Mesenchymal stem cell (in vitro differentiated cells and primary cell): ENCODE results near the gene TUBA4A.

Source experiments
- DNase-seq: peaks from one replicate; pipeline ENCODE4 v3.0.0-alpha.2; 2013
- H2AFZ ChIP-seq: one replicate; pipeline ENCODE4 v1.6.1; 2013; ENCODE audit warnings: low read depth, mild to moderate bottlenecking, control low read depth, inconsistent platforms, low read length, moderate library complexity
- H2AK5ac ChIP-seq: 2 replicates; pipeline ENCODE4 v1.6.1; 2013; ENCODE audit warnings: low read length, moderate library complexity, mild to moderate bottlenecking, inconsistent platforms; ENCODE audit not compliant: severe bottlenecking
- H2BK120ac ChIP-seq: one replicate; pipeline ENCODE4 v1.6.1; 2013; ENCODE audit warnings: low read depth, mild to moderate bottlenecking, inconsistent platforms, low read length, moderate library complexity
- H2BK12ac ChIP-seq, 2 experiments: one replicate each; pipeline ENCODE4 v1.6.1; 2013; ENCODE audit warnings: inconsistent platforms in 2 of 2, low read length in 2 of 2, mild to moderate bottlenecking in 2 of 2, moderate library complexity in 2 of 2, control low read depth in 1 of 2
- H2BK15ac ChIP-seq: one replicate; pipeline ENCODE4 v1.6.1; 2013; ENCODE audit warnings: mild to moderate bottlenecking, low read depth, inconsistent platforms; ENCODE audit not compliant: poor library complexity, severe bottlenecking
- H2BK5ac ChIP-seq: 2 replicates; pipeline ENCODE4 v1.6.1; 2013; ENCODE audit warnings: low read depth, mild to moderate bottlenecking, low read length, control low read depth, inconsistent platforms; ENCODE audit not compliant: poor library complexity, severe bottlenecking
- H3K14ac ChIP-seq, 2 experiments: one replicate each; pipeline ENCODE4 v1.6.1; 2013; ENCODE audit warnings: inconsistent platforms in 2 of 2, low read length in 2 of 2, control low read depth in 1 of 2, mild to moderate bottlenecking in 1 of 2, moderate library complexity in 1 of 2
- H3K18ac ChIP-seq, 2 experiments: one replicate each; pipeline ENCODE4 v1.6.1; 2013; ENCODE audit warnings: inconsistent platforms in 2 of 2, low read length in 2 of 2, control low read depth in 1 of 2, low read depth in 1 of 2, mild to moderate bottlenecking in 1 of 2
- H3K23ac ChIP-seq, 2 experiments: one replicate each; pipeline ENCODE4 v1.6.1; 2013; ENCODE audit warnings: inconsistent platforms in 2 of 2, low read length in 2 of 2, mild to moderate bottlenecking in 2 of 2, moderate library complexity in 2 of 2, control low read depth in 1 of 2
- H3K27ac ChIP-seq: 2 replicates; pipeline ENCODE4 v1.5.1; 2013; ENCODE audit warnings: mild to moderate bottlenecking, moderate library complexity, low read length, control low read depth, inconsistent platforms; ENCODE audit not compliant: poor library complexity, severe bottlenecking
- H3K27me3 ChIP-seq, 2 experiments: 2 replicates each; pipeline versions ENCODE4 v1.6.1 to v1.7.0; 2013; ENCODE audit warnings: low read length in 2 of 2, mild to moderate bottlenecking in 2 of 2, moderate library complexity in 2 of 2, control low read depth in 1 of 2, inconsistent platforms in 1 of 2; ENCODE audit not compliant: control insufficient read depth in 1 of 2, insufficient read depth in 1 of 2
- H3K36me3 ChIP-seq, 2 experiments: 2 replicates each; pipeline versions ENCODE4 v1.6.1 to v1.7.0; 2013; ENCODE audit warnings: low read length in 2 of 2, control low read depth in 1 of 2, inconsistent platforms in 1 of 2, low read depth in 1 of 2, mild to moderate bottlenecking in 1 of 2; ENCODE audit not compliant: insufficient read depth in 2 of 2, control insufficient read depth in 1 of 2
- H3K4ac ChIP-seq, 2 experiments: one replicate each; pipeline ENCODE4 v1.6.1; 2013; ENCODE audit warnings: inconsistent platforms in 2 of 2, low read length in 2 of 2, mild to moderate bottlenecking in 2 of 2, moderate library complexity in 2 of 2, control low read depth in 1 of 2, low read depth in 1 of 2
- H3K4me1 ChIP-seq: 2 replicates; pipeline ENCODE4 v1.6.1; 2013; ENCODE audit warnings: low read depth, low read length, control low read depth; ENCODE audit not compliant: control insufficient read depth, insufficient read depth
- H3K4me2 ChIP-seq: 2 replicates; pipeline ENCODE4 v1.6.1; 2013; ENCODE audit warnings: low read length, mild to moderate bottlenecking, inconsistent platforms; ENCODE audit not compliant: poor library complexity, severe bottlenecking
- H3K4me3 ChIP-seq, 2 experiments: 2 replicates each; pipeline versions ENCODE4 v1.5.1 to v1.7.0; 2013; ENCODE audit warnings: low read length in 2 of 2, mild to moderate bottlenecking in 2 of 2, control low read depth in 1 of 2, low read depth in 1 of 2; ENCODE audit not compliant: insufficient read depth in 1 of 2
- H3K79me1 ChIP-seq: replicated peaks from 2 replicates; pipeline ENCODE4 v1.6.1; 2013; ENCODE audit warnings: mild to moderate bottlenecking, control low read depth, low read length, inconsistent platforms; ENCODE audit not compliant: poor library complexity, severe bottlenecking
- H3K9ac ChIP-seq: 2 replicates; pipeline ENCODE4 v1.7.0; 2013; ENCODE audit warnings: mild to moderate bottlenecking, low read length, moderate library complexity
- H3K9me3 ChIP-seq: 2 replicates; pipeline ENCODE4 v1.7.0; 2013; ENCODE audit warnings: mild to moderate bottlenecking, low read length; ENCODE audit not compliant: control insufficient read depth
- H4K8ac ChIP-seq: one replicate; pipeline ENCODE4 v1.6.1; 2013; ENCODE audit warnings: inconsistent platforms, mild to moderate bottlenecking, low read length, moderate library complexity
- H4K91ac ChIP-seq: one replicate; pipeline ENCODE4 v1.6.1; 2013; ENCODE audit warnings: mild to moderate bottlenecking, low read length, inconsistent platforms
- WGBS: methylation state at CpG from one replicate; pipeline ENCODE4 v1.1.7; 2013; ENCODE audit warnings: mixed read lengths; 5-methylcytosine and 5-hydroxymethylcytosine counted together

Gene TUBA4A

DNA sequence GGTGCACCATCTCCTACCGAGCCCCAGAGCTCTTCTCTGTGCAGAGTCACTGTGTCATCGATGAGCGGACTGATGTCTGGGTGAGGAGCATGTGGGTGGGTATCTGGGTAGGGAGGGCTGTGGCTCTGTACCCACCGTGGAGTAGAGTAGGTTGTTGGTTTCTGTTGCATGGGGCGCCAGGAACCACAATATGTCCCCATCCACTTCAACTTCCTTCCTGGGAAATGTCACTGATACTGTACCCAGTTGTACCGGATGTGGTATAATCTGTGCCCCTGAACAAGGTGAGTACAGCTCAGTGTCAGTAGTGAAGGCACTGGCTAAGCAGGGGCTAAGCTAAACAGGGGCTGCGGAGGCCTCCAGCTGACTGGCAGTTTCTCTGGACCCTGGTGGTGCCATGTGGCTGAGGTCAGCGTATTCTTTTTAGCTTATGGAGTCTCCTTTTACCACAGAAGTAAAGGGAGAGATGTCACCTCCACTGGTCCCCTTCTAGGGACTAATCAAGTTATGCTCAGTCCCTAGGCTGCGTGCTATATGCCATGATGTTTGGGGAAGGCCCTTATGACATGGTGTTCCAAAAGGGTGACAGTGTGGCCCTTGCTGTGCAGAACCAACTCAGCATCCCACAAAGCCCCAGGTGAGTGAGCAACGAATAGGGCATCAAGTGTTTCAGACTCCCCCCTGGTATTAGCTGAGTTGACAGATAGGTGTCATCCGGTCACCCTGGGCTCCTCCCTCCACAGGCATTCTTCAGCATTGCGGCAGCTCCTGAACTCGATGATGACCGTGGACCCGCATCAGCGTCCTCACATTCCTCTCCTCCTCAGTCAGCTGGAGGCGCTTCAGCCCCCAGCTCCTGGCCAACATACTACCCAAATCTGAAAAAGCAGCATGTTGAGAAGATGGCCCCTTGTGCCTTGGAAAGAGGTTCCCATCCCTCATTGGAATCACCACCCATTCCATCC is 5.8 kb downstream of the TUBA4A start:
- Histone ChIP-seq H3K23ac (no peak overlapping the region), H3K9me3 (no peaks in the 10 kb centered on the region), H3K79me1 (peaks cover 18% of the 10 kb centered on the region), H3K14ac (no peak overlapping the region), H4K91ac (no peak overlapping the region), H2BK5ac (no peak overlapping the region), H2BK120ac (no peak overlapping the region), H3K4me3 (no peak overlapping the region), H3K27me3 (no peaks in the 10 kb centered on the region), H3K4me1 (peaks cover 55% of the 10 kb centered on the region), H2AK5ac (peak overlapping the region; percentile 95), H2BK15ac (no peak overlapping the region), H3K27ac (peak overlapping the region; percentile 99), H3K36me3 (peaks cover 32 to 33% of the 10 kb centered on the region in 2 experiments), H4K8ac (no peak overlapping the region), H3K18ac (no peak overlapping the region), H3K4me2 (no peak overlapping the region), H3K4ac (no peak overlapping the region), H2BK12ac (peak overlapping the region in 1 of 2 experiments; percentile 2), H3K9ac (no peak overlapping the region), H2AFZ (no peak overlapping the region)
- no peak for DNase-seq
- 95% methylated on average over 14 of the region's 17 CpGs for WGBS

DNA sequence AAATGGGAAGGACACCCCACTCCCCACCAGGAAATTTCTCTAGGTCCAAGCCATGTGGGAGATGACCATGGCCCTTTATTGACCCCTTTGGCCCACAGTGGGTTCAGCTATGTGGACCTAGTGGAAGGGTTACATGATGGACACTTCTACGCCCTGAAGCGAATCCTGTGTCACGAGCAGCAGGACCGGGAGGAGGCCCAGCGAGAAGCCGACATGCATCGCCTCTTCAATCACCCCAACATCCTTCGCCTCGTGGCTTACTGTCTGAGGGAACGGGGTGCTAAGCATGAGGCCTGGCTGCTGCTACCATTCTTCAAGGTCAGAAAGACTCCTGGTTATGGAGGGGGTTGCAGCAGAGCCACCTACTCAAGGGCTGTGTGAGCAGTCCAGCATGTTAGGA is 7.2 kb downstream of the TUBA4A start:
- Histone ChIP-seq H4K8ac (no peak overlapping the region), H3K9ac (peak overlapping the region; percentile 99), H4K91ac (no peak overlapping the region), H3K4me1 (peaks cover 42% of the 10 kb centered on the region), H3K23ac (no peak overlapping the region), H3K27ac (no peak overlapping the region), H3K27me3 (no peaks in the 10 kb centered on the region), H2AK5ac (peak overlapping the region; percentile 33), H3K4ac (no peak overlapping the region), H2AFZ (no peak overlapping the region), H3K36me3 (peaks cover 33 to 35% of the 10 kb centered on the region in 2 experiments), H2BK15ac (no peak overlapping the region), H2BK12ac (no peak overlapping the region), H3K9me3 (no peaks in the 10 kb centered on the region), H3K4me2 (peak overlapping the region; percentile 81), H3K14ac (no peak overlapping the region), H3K4me3 (peak overlapping the region in 1 of 2 experiments; percentile 96), H3K79me1 (peaks cover 18% of the 10 kb centered on the region), H3K18ac (no peak overlapping the region), H2BK120ac (no peak overlapping the region), H2BK5ac (no peak overlapping the region)
- no peak for DNase-seq
- 98% methylated on average over 10 of the region's 10 CpGs for WGBS

DNA sequence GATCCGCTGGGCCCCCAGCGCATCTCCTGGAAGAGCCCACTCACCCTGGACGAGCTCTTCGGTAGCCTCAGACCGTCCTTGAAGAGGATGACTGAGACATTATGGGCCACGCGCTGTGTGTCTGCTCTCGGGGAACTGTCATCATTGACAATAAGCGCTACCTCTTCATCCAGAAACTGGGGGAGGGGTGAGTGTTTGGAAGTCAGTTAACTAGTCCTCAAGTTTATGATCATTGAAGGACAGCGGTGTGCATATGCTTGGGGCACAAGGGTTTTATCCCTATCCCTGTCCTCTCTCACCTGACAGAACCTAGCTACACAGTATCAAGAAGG is 7.9 kb downstream of the TUBA4A start:
- Histone ChIP-seq H3K18ac (peak overlapping the region in 1 of 2 experiments; percentile 88), H3K27me3 (no peaks in the 10 kb centered on the region)

DNA sequence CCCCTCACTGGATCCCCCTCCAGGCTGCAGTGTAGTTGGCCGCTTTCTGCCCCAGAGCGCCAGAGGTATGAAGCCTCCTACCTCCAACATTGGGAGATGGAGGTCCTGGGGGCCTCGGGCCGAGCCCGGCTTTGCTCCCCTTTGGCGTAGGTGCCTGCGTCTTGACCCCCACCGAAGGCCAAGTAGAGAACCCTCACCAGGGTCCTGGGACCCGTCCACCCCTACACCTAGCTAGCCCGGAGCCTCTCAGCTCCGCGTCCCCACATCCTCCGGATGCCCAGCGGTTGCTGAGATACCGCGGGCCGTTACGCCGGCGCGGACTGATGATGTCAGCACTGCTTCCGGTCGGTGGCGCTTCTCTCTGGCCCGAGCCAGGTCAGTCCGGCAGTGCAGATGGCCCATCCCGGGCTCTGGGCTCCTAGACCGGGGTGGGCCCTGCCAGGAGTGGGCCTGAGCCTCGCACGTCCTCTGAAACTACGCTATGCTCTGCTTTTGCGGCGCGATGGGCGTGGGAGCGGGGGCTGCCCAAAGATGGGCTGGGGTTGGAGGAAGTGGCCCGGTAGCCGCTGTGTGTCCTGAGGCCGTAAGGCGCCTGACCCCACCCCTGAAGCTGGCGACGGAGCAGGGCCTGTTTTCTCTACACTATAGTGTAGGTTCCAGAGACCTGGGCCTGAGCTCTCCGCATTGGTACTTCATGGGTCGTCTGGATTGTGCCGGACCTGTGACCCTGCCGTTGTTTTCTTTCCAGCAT is 8.4 kb downstream of the TUBA4A start, which contains the start of the genes GLB1L and STK16:
Gene GLB1L, minus strand, starts transcription at position 297 of the 751 bp plus-strand sequence. CDS start 1,871 bp downstream, outside the sequence.
Gene STK16, plus strand, starts transcription at position 332 of the 751 bp plus-strand sequence. CDS start 521 bp downstream, outside the sequence.
- Histone ChIP-seq H3K4me2 (peak within 1 kb of the TSS; percentile 87), H4K91ac (peak within 1 kb of the TSS; percentile 95), H3K9me3 (no peaks in the 10 kb centered on the region), H3K14ac (peak within 1 kb of the TSS in 1 of 2 experiments; percentile 90), H3K4me3 (peak within 1 kb of the TSS; percentile 75 to 96), H2BK15ac (no peak within 1 kb of the TSS), H3K79me1 (peaks cover 16% of the 10 kb centered on the region), H3K4ac (peak within 1 kb of the TSS; percentile 92 to 93), H3K9ac (peak within 1 kb of the TSS; percentile 99), H3K4me1 (peaks cover 30% of the 10 kb centered on the region), H3K27me3 (no peaks in the 10 kb centered on the region), H2BK5ac (peak within 1 kb of the TSS; percentile 59), H3K36me3 (peaks cover 21 to 38% of the 10 kb centered on the region in 2 experiments), H2AFZ (peak within 1 kb of the TSS; percentile 74), H2AK5ac (peak within 1 kb of the TSS; percentile 10), H2BK120ac (peak within 1 kb of the TSS; percentile 11), H4K8ac (peak within 1 kb of the TSS; percentile 100), H2BK12ac (no peak within 1 kb of the TSS), H3K23ac (peak within 1 kb of the TSS in 1 of 2 experiments; percentile 48), H3K27ac (peak within 1 kb of the TSS; percentile 76), H3K18ac (peak within 1 kb of the TSS; percentile 88 to 98)
- peak; percentile 95 for DNase-seq
- WGBS: 3% methylated on average over 46 of the region's 46 CpGs

More for the DNA sequence above, 7.9 kb downstream of the TUBA4A start:
- peak overlapping the region; percentile 81 for H3K4me2 ChIP-seq
- peak overlapping the region; percentile 59 for H2BK5ac ChIP-seq
- no peaks in the 10 kb centered on the region for H3K9me3 ChIP-seq
- H2BK120ac ChIP-seq: peak overlapping the region; percentile 11
- H3K23ac ChIP-seq: no peak overlapping the region
- H3K4ac ChIP-seq: peak overlapping the region; percentile 92 to 93
- peaks cover 27 to 38% of the 10 kb centered on the region in 2 experiments for H3K36me3 ChIP-seq
- H3K9ac ChIP-seq: peak overlapping the region; percentile 99
- H3K27ac ChIP-seq: peak overlapping the region; percentile 76
- no peak overlapping the region for H2AFZ ChIP-seq
- H3K79me1 ChIP-seq: peaks cover 18% of the 10 kb centered on the region
- H2BK12ac ChIP-seq: no peak overlapping the region
- no peak overlapping the region for H2BK15ac ChIP-seq
- no peak for DNase-seq
- H4K8ac ChIP-seq: peak overlapping the region; percentile 100
- no peak overlapping the region for H3K14ac ChIP-seq
- H3K4me3 ChIP-seq: peak overlapping the region; percentile 75 to 96
- H3K4me1 ChIP-seq: peaks cover 36% of the 10 kb centered on the region
- H4K91ac ChIP-seq: peak overlapping the region; percentile 95
- 30% methylated on average over 10 of the region's 10 CpGs for WGBS
- peak overlapping the region; percentile 10 for H2AK5ac ChIP-seq
